WTC11 (cell line): Measurements from ENCODE around the gene OR10W1. TPM values are rescaled to one million over a fixed set of nuclear protein-coding genes. Genes with fewer than 3 reads are reported as not detected.
A peak's percentile ranks its signal among the peaks of the same experiment; 100 is the strongest.

ENCODE experiments used
- ATAC-seq: fragments of 200-7000 bp; cut with Tn5 transposase; 2 replicates; pipeline ENCODE4 v1.10.0; 2021; ENCODE audit warnings: mild to moderate bottlenecking, moderate library complexity
- CTCF ChIA-PET: fragments of 300-600 bp; sonication (Branson Sonifier 250); formaldehyde crosslinking; loops from one replicate; lab custom pipeline; 2021; ENCODE audit warnings: antibody characterized with exemption; lab: Charles Lee
- POLR2A ChIA-PET: fragments of 350-600 bp; sonication (Branson Sonifier 250); formaldehyde crosslinking; loops from one replicate; lab custom pipeline; 2021; ENCODE audit warnings: antibody characterized with exemption; lab: Charles Lee
- DNase-seq: peaks from one replicate; pipeline ENCODE4 v3.0.0; 2021; ENCODE audit warnings: low spot score
- H3K27ac Mint-ChIP-seq: 2 replicates; pipeline ENCODE4 v1.8.0; 2021; ENCODE audit warnings: mixed read lengths
- H3K27me3 Mint-ChIP-seq: 2 replicates; pipeline ENCODE4 v1.8.0; 2021; ENCODE audit warnings: low read depth, mild to moderate bottlenecking, moderate library complexity, mixed read lengths
- H3K36me3 Mint-ChIP-seq: 2 replicates; pipeline ENCODE4 v1.8.0; 2021; ENCODE audit warnings: mixed read lengths
- H3K4me1 Mint-ChIP-seq: 2 replicates; pipeline ENCODE4 v1.8.0; 2022; ENCODE audit warnings: mixed read lengths
- H3K4me3 Mint-ChIP-seq: 2 replicates; pipeline ENCODE4 v1.8.0; 2021; ENCODE audit warnings: mild to moderate bottlenecking, moderate library complexity, mixed read lengths
- H3K9me3 Mint-ChIP-seq: 2 replicates; pipeline ENCODE4 v1.8.0; 2021; ENCODE audit warnings: mixed read lengths
- ATF1 ChIP-seq: sonication (generic); formaldehyde crosslinking; IDR thresholded peaks from 2 replicates; pipeline ENCODE4 v1.8.1; 2023; ENCODE audit warnings: mild to moderate bottlenecking, moderate library complexity, missing genetic modification reagents
- ATF3 ChIP-seq: sonication (generic); formaldehyde crosslinking; conservative IDR thresholded peaks from 2 replicates; pipeline ENCODE4 v1.8.1; 2022; ENCODE audit warnings: mild to moderate bottlenecking, missing genetic modification reagents
- ATF6 ChIP-seq: sonication (generic); formaldehyde crosslinking; IDR thresholded peaks from 2 replicates; pipeline ENCODE4 v1.8.1; 2023; ENCODE audit warnings: mild to moderate bottlenecking, missing genetic modification reagents
- CBFB ChIP-seq: sonication (generic); formaldehyde crosslinking; IDR thresholded peaks from 2 replicates; pipeline ENCODE4 v1.8.1; 2022; ENCODE audit warnings: mild to moderate bottlenecking, low read depth, missing genetic modification reagents
- FOXJ3 ChIP-seq: sonication (generic); formaldehyde crosslinking; IDR thresholded peaks from 2 replicates; pipeline ENCODE4 v1.9.0; 2021; ENCODE audit warnings: missing genetic modification reagents, mild to moderate bottlenecking, borderline replicate concordance
- FOXP1 ChIP-seq: sonication (generic); formaldehyde crosslinking; IDR thresholded peaks from 2 replicates; pipeline ENCODE4 v1.8.0; 2022; ENCODE audit warnings: missing genetic modification reagents, mild to moderate bottlenecking, moderate library complexity, borderline replicate concordance
- GABPB1 ChIP-seq: sonication (generic); formaldehyde crosslinking; IDR thresholded peaks from 2 replicates; pipeline ENCODE4 v1.8.1; 2023; ENCODE audit warnings: mild to moderate bottlenecking, missing genetic modification reagents
- HMGXB4 ChIP-seq: sonication (generic); formaldehyde crosslinking; IDR thresholded peaks from 2 replicates; pipeline ENCODE4 v1.8.1; 2023; ENCODE audit warnings: mild to moderate bottlenecking, moderate library complexity, missing genetic modification reagents
- IRF1 ChIP-seq: sonication (generic); formaldehyde crosslinking; IDR thresholded peaks from 2 replicates; pipeline ENCODE4 v1.8.0; 2023; ENCODE audit warnings: missing genetic modification reagents
- KAT7 ChIP-seq: sonication (generic); formaldehyde crosslinking; IDR thresholded peaks from 2 replicates; pipeline ENCODE4 v1.8.1; 2023; ENCODE audit warnings: missing genetic modification reagents, mild to moderate bottlenecking, borderline replicate concordance
- MLX ChIP-seq: sonication (generic); formaldehyde crosslinking; IDR thresholded peaks from 2 replicates; pipeline ENCODE4 v1.8.1; 2023; ENCODE audit warnings: mild to moderate bottlenecking, missing genetic modification reagents, moderate library complexity
- NFE2L1 ChIP-seq: sonication (generic); formaldehyde crosslinking; IDR thresholded peaks from 2 replicates; pipeline ENCODE4 v1.8.1; 2023; ENCODE audit warnings: missing genetic modification reagents
- NFYB ChIP-seq: sonication (generic); formaldehyde crosslinking; conservative IDR thresholded peaks from 2 replicates; pipeline ENCODE4 v1.8.0; 2022; ENCODE audit warnings: low read depth, missing genetic modification reagents
- NR1H2 ChIP-seq: sonication (generic); formaldehyde crosslinking; IDR thresholded peaks from 2 replicates; pipeline ENCODE4 v1.9.0; 2021; ENCODE audit warnings: mild to moderate bottlenecking, moderate library complexity, missing genetic modification reagents
- NR3C1 ChIP-seq: sonication (generic); formaldehyde crosslinking; conservative IDR thresholded peaks from 2 replicates; pipeline ENCODE4 v1.8.1; 2023; ENCODE audit warnings: low read depth, mild to moderate bottlenecking, missing genetic modification reagents
- OVOL2 ChIP-seq: fragments of 250-450 bp; sonication (Bioruptor Pico); IDR thresholded peaks from 2 replicates; pipeline ENCODE4 v1.9.0; 2021; ENCODE audit warnings: mild to moderate bottlenecking, borderline replicate concordance
- PRDM15 ChIP-seq: sonication (generic); formaldehyde crosslinking; IDR thresholded peaks from 2 replicates; pipeline ENCODE4 v1.8.0; 2022; ENCODE audit warnings: missing genetic modification reagents
- RELA ChIP-seq: sonication (generic); formaldehyde crosslinking; IDR thresholded peaks from 2 replicates; pipeline ENCODE4 v1.8.1; 2022; ENCODE audit warnings: missing genetic modification reagents, mild to moderate bottlenecking, borderline replicate concordance
- SMAD3 ChIP-seq: sonication (generic); formaldehyde crosslinking; IDR thresholded peaks from 2 replicates; pipeline ENCODE4 v1.8.0; 2022; ENCODE audit warnings: missing genetic modification reagents, mild to moderate bottlenecking, borderline replicate concordance
- SOX15 ChIP-seq: fragments of 250-450 bp; sonication (Bioruptor Pico); IDR thresholded peaks from 2 replicates; pipeline ENCODE4 v1.9.0; 2021; ENCODE audit warnings: mild to moderate bottlenecking
- TEAD4 ChIP-seq: sonication (generic); formaldehyde crosslinking; IDR thresholded peaks from 2 replicates; pipeline ENCODE4 v1.8.0; 2022; ENCODE audit warnings: mild to moderate bottlenecking, missing genetic modification reagents
- ZNF138 ChIP-seq: sonication (generic); formaldehyde crosslinking; conservative IDR thresholded peaks from 2 replicates; pipeline ENCODE4 v1.8.1; 2022; ENCODE audit warnings: mild to moderate bottlenecking, moderate library complexity, missing genetic modification reagents
- ZNF219 ChIP-seq: sonication (generic); formaldehyde crosslinking; IDR thresholded peaks from 2 replicates; pipeline ENCODE4 v1.8.0; 2023; ENCODE audit warnings: missing genetic modification reagents, mild to moderate bottlenecking, borderline replicate concordance
- ZNF263 ChIP-seq: sonication (generic); formaldehyde crosslinking; IDR thresholded peaks from 2 replicates; pipeline ENCODE4 v1.8.1; 2022; ENCODE audit warnings: low read depth, mild to moderate bottlenecking, moderate library complexity, missing genetic modification reagents
- ZNF425 ChIP-seq: fragments of 250-450 bp; sonication (Bioruptor Pico); conservative IDR thresholded peaks from 2 replicates; pipeline ENCODE4 v1.9.0; 2021; ENCODE audit warnings: mild to moderate bottlenecking
- total RNA-seq: library from RNA; stranded (reverse); gene quantifications from 3 replicates; pipeline ENCODE4 v1.2.3, GENCODE V29; 2021

Gene OR10W1
- total RNA-seq, 1 experiment from 2014 or later: not detected

- no peak overlapping the region for H3K4me3 Mint-ChIP-seq
- no peaks in the 10 kb centered on the region for H3K27me3 Mint-ChIP-seq
- H3K4me1 Mint-ChIP-seq: no peaks in the 10 kb centered on the region
- CTCF ChIA-PET: interaction anchor here (0.6 to 2.5 kb wide), 28 partner anchors 10 to 941 kb away, joined by 3 to 37 read pairs (median 4); partner anchors contain the start of genes BTBD18 and OR9Q2
- POLR2A ChIA-PET: no interaction called here
- no peaks in the 10 kb centered on the region; the same call in 1 of the 2 replicates for H3K36me3 Mint-ChIP-seq
- no peak for DNase-seq
- TF ChIP-seq IRF1 (CRISPR knock-in tag) (no peak), ATF6 (no peak), ZNF425 (no peak), NR1H2 (CRISPR knock-in tag) (no peak), FOXP1 (CRISPR knock-in tag) (no peak), NFYB (CRISPR knock-in tag) (no peak), ZNF219 (CRISPR knock-in tag) (no peak), PRDM15 (no peak), OVOL2 (no peak), KAT7 (CRISPR knock-in tag) (no peak), CBFB (no peak)
- TF ChIP-seq, all 79 proteins: peak for 0
- peaks cover 9% of the 10 kb centered on the region for H3K9me3 Mint-ChIP-seq
- H3K27ac Mint-ChIP-seq: no peak overlapping the region
- ATAC-seq: peak; percentile 97
Measured at GRCh38 chr11:58286249-58286648, 18.2 kb upstream of the OR10W1 start.

- H3K36me3 Mint-ChIP-seq: no peaks in the 10 kb centered on the region; the same call in 1 of the 2 replicates
- CTCF ChIA-PET: interaction anchor here (0.6 to 2.5 kb wide), 27 partner anchors 11 to 940 kb away, joined by 3 to 37 read pairs (median 4); partner anchors contain the start of genes BTBD18 and OR9Q2
- POLR2A ChIA-PET: no interaction called here
- no peak; the same call in 1 of the 2 replicates for ATAC-seq
- DNase-seq: no peak
- H3K4me1 Mint-ChIP-seq: no peaks in the 10 kb centered on the region
- no peak overlapping the region for H3K27ac Mint-ChIP-seq
- no peaks in the 10 kb centered on the region for H3K27me3 Mint-ChIP-seq
- peaks cover 5% of the 10 kb centered on the region for H3K9me3 Mint-ChIP-seq
- H3K4me3 Mint-ChIP-seq: no peak overlapping the region
- TF ChIP-seq GABPB1 (CRISPR knock-in tag) (no peak), RELA (CRISPR knock-in tag) (no peak), ATF3 (CRISPR knock-in tag) (no peak), NR3C1 (CRISPR knock-in tag) (no peak), MLX (CRISPR knock-in tag) (no peak), NFE2L1 (CRISPR knock-in tag) (no peak), TEAD4 (CRISPR knock-in tag) (no peak), SOX15 (CRISPR knock-in tag) (no peak), SMAD3 (CRISPR knock-in tag) (no peak), FOXJ3 (no peak), HMGXB4 (CRISPR knock-in tag) (no peak), ZNF138 (CRISPR knock-in tag) (no peak), ATF1 (CRISPR knock-in tag) (no peak), ZNF263 (CRISPR knock-in tag) (no peak)
Measured at GRCh38 chr11:58285483-58286040, 17.5 kb upstream of the OR10W1 start.
